ENCODE measurements around the gene CHST2. TPM values are rescaled to one million over a fixed set of nuclear protein-coding genes. Genes with fewer than 3 reads are reported as not detected.
"Not testable (repeated sequence)": the region's sequence is repeated elsewhere in the genome, so short reads cannot be mapped to it uniquely, and the experiment has no call there.

CHST2 gene, protein sequence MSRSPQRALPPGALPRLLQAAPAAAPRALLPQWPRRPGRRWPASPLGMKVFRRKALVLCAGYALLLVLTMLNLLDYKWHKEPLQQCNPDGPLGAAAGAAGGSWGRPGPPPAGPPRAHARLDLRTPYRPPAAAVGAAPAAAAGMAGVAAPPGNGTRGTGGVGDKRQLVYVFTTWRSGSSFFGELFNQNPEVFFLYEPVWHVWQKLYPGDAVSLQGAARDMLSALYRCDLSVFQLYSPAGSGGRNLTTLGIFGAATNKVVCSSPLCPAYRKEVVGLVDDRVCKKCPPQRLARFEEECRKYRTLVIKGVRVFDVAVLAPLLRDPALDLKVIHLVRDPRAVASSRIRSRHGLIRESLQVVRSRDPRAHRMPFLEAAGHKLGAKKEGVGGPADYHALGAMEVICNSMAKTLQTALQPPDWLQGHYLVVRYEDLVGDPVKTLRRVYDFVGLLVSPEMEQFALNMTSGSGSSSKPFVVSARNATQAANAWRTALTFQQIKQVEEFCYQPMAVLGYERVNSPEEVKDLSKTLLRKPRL
- 1.7 TPM for total RNA-seq
- long read RNA-seq, full-length matches to known transcripts: 6 of 12 reads
- long read RNA-seq, partial matches to known transcripts: 5 of 12 reads
- long read RNA-seq, other reads (novel, unspliced or antisense): 1 of 12 reads

DNA sequence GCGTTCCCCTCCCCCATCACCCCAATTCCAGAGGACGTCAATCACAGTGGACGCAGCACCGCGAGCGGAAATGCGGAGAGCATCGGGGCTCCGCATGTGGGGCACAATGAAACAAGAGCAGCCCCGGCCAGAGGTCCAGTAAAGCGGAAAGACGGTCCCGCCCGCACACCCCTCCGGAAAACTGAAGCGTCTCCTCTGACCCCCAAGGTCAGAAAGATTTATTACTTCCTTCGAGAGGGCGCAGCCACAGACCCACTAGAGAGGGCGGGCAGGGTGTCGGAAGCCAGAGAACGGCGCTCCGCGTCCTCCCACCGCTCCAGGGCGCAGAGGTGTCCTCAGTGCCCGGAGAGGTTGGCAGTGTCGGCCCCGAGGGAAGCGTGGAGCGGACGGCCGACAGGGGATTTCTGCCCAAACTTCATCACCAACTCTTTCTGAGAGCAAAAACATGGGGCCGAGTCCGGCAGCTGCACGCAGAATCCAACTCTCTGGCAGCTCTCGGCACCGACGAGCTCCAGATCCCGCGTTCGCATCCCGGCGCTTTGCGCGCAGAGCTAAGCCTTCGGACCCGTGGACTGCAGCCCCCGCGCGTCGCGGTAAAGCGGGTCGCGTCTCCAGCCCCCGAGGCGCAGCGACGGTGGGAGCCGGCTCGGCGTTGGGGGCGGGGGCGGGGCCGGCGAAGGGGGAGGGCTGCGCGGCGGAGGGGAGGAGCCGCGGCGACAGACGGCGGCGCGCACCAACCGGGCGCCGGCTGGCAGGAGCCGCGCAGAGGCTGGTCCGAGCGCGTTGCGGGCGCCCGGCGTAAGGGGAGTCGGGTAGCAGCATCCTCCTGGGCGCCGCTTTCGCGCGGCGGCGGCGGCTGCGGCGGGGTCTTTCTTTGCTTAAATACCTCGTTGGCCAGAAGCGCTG, at the start of gene CHST2:
Gene CHST2, plus strand, starts transcription at position 763 of the 906 bp plus-strand sequence. CDS start 1,046 bp downstream, outside the sequence.
- DNase-seq (peak; percentile 79), ATAC-seq (ENCODE audit: poor library complexity) (peak; percentile 98)
- intact Hi-C loops (cut with DNase I): no loop called here

DNA sequence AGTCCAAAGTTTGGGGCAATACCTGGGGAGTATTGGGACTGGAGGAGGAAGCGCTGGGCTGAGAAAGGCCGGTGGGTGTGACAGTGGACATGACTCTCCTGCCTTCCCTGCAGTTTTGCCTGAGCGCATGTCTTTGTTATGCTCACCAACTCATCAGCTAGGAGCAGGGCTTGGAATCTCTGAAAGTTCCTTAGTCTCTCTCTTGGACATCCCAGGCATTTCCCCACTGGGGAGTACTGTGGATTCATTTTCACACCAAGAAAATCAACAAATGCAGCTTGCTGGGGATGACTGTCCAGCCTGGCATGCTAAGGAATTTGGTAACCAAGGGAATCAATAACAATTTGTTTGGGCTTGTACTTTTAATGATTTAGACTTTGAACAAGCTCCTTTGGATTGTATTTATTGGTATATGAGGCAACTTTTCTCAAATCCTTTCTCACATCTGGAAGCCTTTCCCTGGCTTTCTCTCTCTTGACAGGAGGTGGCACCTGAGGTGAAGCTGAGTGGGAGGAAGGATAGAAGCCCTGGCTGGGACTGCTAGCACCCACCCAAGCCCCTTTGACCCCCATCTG, 48.5 kb upstream of the CHST2 start:
- no peak for ATAC-seq (ENCODE audit: poor library complexity)
- DNase-seq: no peak
- intact Hi-C loops (cut with DNase I): no loop called here

DNA sequence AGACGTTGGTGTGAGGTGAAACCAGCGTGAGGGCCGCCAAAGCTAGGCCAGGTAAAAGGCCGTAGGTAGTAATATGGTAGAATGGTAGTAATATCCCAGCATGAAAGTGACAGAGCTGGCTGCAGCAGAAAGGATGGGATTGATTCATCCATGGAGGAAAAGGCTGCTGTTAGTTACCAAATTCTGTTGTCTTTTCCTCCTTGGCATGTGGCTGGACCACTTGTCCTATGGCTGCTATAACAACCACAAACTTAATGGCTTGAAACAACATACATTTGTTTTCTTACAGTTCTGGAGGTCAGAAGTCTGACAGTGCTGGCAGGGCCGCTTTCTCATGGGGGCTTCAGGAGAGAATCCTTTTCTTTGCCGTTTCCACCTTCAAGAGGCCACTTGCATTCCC, 47.8 kb upstream of the CHST2 start:
- DNase-seq (no peak), ATAC-seq (ENCODE audit: poor library complexity) (no peak)
- intact Hi-C loops (cut with DNase I): no loop called here

DNA sequence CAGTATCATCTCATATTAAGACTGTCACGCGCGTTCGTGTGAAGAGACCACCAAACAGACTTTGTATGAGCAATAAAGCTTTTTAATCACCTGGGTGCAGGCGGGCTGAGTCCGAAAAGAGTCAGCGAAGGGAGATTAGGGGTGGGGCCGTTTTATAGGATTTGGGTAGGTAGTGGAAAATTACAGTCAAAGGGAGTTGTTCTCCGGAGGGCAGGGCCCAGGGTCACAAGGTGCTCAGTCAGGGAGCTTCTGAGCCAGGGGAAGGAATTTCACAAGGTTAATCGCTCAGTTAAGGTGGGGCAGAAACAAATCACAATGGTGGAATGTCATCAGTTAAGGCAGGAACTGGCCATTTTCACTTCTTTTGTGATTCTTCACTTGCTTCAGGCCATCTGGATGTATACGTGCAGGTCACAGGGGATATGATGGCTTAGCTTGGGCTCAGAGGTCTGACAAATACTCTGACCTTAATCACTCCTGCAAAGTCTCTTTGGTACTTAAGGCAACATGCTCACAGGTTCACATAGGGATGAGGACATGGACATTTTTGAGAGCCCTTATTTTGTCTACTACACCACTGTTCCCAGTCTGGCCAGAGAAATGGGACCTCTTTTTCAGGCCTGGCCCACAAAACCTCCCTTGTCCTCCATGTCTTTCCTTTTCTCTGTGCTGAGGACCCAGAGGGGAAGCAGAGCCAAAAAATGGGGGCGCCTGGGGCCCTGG, 47.1 kb upstream of the CHST2 start:
- intact Hi-C loops (cut with DNase I): not testable (repeated sequence)

DNA sequence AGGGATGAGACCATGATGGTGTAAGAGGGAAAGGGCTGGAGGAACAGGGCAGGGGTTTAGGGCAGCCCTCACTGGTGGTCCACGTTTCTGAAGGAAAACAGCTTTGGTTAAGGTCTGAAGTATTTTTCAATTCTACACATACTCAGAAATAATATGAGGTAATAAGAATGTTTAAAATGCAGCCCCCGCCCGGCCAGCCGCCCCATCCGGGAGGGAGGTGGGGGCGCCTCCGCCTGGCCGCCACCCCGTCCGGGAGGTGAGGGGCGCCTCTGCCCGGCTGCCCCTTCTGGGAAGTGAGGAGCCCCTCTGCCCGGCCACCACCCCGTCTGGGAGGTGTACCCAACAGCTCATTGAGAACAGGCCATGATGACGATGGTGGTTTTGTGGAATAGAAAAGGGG, 46.0 kb upstream of the CHST2 start:
- ATAC-seq (ENCODE audit: poor library complexity); intact Hi-C loops (cut with DNase I); DNase-seq: not testable (repeated sequence)

More for the DNA sequence above, 47.1 kb upstream of the CHST2 start:
- DNase-seq; ATAC-seq (ENCODE audit: poor library complexity): not testable (repeated sequence)

DNA sequence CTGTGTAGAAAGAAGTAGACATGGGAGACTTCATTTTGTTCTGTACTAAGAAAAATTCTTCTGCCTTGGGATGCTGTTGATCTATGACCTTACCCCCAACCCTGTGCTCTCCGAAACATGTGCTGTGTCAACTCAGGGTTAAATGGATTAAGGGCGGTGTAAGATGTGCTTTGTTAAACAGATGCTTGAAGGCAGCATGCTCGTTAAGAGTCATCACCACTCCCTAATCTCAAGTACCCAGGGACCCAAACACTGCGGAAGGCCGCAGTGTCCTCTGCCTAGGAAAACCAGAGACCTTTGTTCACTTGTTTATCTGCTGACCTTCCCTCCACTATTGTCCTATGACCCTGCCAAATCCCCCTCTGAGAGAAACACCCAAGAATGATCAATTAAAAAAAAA, 45.6 kb upstream of the CHST2 start:
- DNase-seq; intact Hi-C loops (cut with DNase I); ATAC-seq (ENCODE audit: poor library complexity): not testable (repeated sequence)

DNA sequence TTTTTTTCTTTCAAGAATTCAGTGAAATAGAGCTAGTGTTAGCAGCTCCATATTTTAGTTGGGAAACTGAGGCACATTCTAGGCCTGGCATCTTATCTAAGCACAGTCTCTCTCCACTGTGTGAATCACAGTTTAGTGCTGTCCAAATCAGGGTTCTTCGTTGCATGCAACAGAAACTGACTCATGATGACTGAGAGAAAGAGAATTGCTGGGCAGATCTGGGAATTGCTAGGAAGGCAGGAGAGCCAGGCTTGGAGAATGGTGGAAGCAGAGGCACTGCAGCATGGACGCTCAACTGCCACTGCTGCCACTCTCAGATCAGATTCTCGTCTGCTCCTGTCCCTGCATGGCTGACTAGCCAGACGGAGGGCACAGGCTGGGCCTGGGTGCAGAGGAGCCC, 40.7 kb upstream of the CHST2 start:
- ATAC-seq (ENCODE audit: poor library complexity) (no peak), DNase-seq (no peak)
- intact Hi-C loops (cut with DNase I): no loop called here

DNA sequence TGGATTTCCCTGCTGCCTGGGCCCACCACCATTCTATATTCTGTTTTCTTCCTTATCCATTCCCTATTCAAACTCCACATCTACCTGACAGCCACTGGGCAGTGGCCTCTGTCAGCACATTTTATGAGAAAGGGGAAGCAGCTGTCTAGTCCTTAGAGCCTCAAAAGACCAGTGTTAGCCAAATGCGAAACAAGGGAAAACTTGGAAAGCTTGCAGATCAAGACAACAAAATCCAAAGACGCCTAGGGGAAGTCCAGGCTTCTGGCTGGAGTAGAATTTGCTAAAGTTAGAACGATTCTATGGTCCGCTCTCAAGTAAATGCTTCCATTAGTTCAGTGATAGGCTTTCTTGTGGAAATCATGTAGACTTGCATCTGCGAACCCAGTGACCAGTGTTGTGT, 39.4 kb upstream of the CHST2 start:
- ATAC-seq (ENCODE audit: poor library complexity) (no peak), DNase-seq (no peak)
- intact Hi-C loops (cut with DNase I): no loop called here

DNA sequence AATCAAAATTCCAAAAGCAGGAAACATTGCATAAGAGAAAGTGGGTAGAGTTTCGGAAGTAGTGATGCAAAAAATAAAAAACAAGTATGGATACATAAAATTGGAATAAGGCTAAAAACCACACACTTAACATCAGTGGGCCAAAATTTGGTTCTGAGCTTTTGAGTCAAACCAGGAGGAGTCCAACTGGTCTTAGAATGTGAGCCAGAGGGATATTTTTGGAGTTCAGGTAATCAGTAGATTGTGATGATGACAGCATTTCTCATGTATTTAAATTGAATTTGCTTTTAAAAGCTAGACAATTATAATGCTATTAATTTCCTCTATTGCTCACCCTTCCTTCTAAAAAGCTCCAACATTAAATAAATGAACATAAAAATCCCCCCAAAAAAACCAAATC, 38.2 kb upstream of the CHST2 start:
- no peak for ATAC-seq (ENCODE audit: poor library complexity)
- intact Hi-C loops (cut with DNase I): no loop called here

DNA sequence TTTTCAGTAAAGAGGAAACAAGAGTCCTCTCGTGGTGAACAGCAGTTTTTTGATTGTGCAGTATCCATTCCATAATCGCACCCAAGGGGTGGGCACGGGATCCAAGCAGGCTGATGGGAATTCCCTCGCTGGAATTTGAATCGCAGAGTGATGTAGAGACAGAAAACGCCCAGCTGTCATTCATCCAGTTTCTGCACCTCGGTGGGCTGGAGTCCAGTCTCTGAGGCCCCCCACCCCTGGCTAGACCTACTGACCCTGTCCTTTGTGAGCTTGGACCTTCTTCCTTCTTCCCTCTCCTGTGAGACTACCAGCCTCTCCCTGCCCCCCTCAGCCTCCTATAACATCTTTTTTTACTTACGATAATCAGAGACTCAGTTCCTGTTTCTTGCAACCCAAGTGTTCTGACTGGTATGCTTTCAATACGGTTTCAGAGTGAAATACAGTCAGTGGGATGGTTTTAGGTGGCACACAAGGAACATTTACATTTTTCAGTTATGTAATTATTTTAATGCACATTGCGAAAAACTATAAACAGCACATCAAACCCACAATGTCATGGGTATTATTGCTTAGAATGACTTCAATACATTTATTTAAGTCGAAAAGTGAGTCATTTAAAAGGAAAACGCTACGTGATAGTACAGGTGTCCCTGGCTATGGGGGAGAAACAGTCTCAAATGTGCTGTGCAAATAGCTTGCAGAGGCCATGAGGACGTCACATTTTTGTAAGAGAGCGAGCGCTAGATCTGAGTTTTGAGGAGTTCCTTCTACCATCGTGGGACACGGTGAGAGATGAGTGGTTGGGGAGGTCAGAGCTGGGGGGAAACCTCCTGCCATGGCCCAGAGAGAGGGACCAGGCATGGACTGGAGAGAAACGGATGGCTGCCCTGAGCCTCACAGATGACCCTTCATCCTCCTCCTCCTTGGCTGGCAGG, 37.5 kb upstream of the CHST2 start:
- no peak for ATAC-seq (ENCODE audit: poor library complexity)
- intact Hi-C loops (cut with DNase I): no loop called here
- DNase-seq: no peak

More for the DNA sequence above, 38.2 kb upstream of the CHST2 start:
- DNase-seq: no peak

DNA sequence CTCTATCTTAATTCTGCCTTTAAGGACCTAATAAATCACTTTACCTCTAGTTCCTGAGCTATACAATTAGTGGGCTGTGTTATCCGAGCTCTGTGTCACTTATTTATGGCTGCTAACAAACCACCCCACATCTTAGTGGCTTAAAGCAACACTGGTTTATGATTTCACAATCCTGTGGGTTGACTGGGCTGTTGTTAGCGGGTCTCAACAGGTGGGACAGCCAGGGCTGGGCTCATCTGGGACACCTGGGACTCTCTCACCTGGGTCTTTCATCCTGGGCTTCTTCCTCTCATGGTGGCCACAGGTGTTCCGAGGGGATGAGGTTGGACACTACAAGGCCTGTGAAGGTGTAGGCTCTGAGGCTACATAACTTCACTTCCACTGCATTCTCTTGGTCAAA, 35.8 kb upstream of the CHST2 start:
- DNase-seq (no peak), ATAC-seq (ENCODE audit: poor library complexity) (no peak)
- intact Hi-C loops (cut with DNase I): no loop called here

DNA sequence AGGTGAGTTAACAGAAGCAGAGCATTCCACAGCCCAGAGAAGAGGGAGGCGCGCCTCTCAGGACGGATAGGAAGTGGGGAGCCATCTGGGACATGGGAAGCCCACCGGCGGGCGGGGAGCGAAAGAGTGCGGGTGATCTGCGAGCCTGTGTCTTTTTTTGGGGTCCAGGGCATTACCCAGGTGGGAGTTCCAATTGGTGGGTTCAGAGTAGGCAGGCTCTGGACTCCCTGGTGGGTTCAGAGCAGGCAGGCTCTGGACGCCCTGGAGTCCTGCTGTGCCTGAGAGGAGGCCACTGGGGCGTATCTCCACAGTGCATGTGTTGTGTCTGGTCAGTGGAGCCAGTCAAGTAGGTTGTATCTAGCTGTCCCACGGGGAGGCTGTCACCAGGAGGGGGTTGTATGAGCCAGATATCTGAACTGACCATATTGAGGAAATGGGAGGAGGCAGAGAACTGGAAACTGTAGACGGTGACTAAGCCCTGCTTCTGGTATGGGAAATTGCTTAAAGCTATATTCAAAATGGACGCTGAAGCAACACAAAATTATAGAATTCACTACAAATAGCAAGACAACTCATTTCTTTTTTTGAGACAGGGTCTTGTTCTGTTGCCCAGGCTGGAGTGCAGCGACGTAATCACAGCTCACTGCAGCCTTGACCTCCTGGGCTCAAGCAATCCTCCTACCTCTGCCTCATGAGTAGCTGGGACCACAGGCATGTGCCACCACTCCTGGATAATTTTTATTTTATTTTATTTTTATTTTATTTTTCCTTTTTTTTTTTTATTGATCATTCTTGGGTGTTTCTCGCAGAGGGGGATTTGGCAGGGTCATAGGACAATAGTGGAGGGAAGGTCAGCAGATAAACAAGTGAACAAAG, 34.5 kb upstream of the CHST2 start:
- intact Hi-C loops (cut with DNase I): no loop called here
- ATAC-seq (ENCODE audit: poor library complexity): no peak
- no peak for DNase-seq

DNA sequence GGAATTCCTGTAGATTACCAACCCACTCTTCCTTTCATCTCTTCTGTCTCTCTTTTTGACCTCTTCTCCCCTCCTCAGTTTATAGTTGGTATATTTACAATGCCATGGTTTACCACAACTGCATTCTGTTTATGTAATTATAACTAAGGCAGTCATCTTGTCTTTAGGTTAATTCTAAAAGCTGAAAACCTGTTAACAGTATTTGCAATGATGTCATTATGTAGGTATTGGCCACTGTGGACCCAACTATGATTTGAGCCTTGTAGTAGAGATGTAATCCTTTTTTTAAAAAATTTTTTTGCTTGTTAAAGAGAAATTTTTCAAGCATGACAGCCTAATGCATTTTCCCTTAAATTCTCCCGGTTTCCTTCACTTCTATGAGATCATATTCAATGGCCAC, 30.7 kb upstream of the CHST2 start:
- DNase-seq (no peak), ATAC-seq (ENCODE audit: poor library complexity) (no peak)
- intact Hi-C loops (cut with DNase I): no loop called here

DNA sequence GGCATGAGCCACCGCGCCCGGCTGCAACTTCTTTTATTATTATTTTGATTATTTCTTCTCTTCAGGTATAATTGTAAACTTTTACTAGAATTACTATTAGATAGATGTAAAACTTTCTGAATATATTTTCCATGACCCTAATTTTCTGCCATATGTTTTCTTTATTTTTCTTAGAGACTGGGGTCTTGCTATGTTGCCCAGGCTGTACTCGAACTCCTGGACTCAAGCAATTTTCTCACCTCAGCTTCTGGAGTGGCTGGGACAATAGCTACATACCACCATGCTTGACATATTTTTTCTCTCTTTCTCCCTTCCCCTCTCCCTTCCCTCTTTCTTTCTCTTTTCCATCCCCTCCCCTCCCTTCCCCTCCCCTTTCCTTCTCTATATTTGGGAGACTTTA, 29.6 kb upstream of the CHST2 start:
- ATAC-seq (ENCODE audit: poor library complexity): no peak
- intact Hi-C loops (cut with DNase I): no loop called here
- DNase-seq: no peak

DNA sequence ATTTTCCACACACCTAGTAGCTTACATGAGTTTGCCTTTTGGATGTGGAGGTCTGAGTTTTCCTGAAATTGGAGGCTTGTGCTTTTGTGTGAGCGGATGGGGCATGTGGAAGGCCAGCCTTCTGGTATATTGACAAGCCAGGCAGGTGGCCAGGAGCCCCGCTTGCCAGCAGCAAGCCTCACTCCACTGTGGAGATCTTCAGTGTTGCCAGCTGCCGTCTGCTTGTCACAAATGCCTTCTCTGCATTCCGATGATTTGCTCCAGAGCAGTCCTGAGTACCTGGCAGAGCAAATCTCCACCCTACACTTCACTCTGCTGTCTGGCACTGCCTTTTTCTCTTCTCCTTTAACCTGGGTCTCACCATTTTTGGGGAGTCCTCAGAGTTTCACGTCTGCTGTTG, 29.1 kb upstream of the CHST2 start:
- ATAC-seq (ENCODE audit: poor library complexity) (peak; percentile 80), DNase-seq (peak; percentile 58)
- intact Hi-C loops (cut with DNase I): no loop called here

Data from Right ventricle myocardium superior (tissue), 1 donor.